ENCODE data around the gene INSIG2.
A peak's percentile ranks its signal among the peaks of the same experiment; 100 is the strongest.

INSIG2 gene

GRCh38 chr2:118088051-118089024, at the start of gene INSIG2:
INSIG2 (plus strand) TSS chr2:118088471; CDS start chr2:118096557, 8,086 bp downstream.
- Histone ChIP-seq H3K36me3 (ENCODE audit: control insufficient read depth, insufficient read depth, low read length) (no peaks in the 10 kb centered on the region), H3K4me1 (ENCODE audit: control insufficient read depth, insufficient read depth, low read length) (no peaks in the 10 kb centered on the region), H3K27me3 (ENCODE audit: control insufficient read depth, insufficient read depth, low read length) (no peaks in the 10 kb centered on the region), H3K9ac (ENCODE audit: low read length) (peak within 1 kb of the TSS; percentile 85), H3K9me3 (ENCODE audit: control insufficient read depth, low read length) (no peaks in the 10 kb centered on the region), H3K4me3 (ENCODE audit: low read length) (peak within 1 kb of the TSS; percentile 54)

DNA sequence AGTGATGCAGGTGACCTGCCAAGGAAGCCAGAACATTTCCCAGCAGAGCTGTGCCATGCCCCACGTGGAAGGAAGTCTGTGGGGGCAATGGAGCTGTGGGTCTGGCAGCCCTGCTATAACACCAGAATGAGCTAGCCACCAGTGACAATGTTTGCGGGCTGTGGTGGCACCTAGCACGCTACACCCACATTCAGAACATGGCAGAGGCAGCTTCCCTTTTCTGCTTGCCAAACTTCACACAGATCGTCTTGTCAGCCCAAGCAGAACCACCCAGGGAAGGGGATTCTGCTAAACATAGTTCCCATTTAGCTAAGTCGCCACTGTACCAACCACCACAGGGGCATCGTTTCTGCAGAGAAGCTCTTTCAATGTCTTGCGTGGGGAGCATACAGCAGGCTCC, 47.4 kb upstream of the INSIG2 start:
- no peaks in the 10 kb centered on the region for H3K9me3 ChIP-seq (ENCODE audit: control insufficient read depth, low read length)
- H3K4me3 ChIP-seq (ENCODE audit: low read length), result no peak overlapping the region
- H3K4me1 ChIP-seq (ENCODE audit: control insufficient read depth, insufficient read depth, low read length), result no peaks in the 10 kb centered on the region
- H3K27me3 ChIP-seq (ENCODE audit: control insufficient read depth, insufficient read depth, low read length), result peaks cover 5% of the 10 kb centered on the region
- H3K9ac ChIP-seq (ENCODE audit: low read length), result no peak overlapping the region
- H3K36me3 ChIP-seq (ENCODE audit: control insufficient read depth, insufficient read depth, low read length), result no peaks in the 10 kb centered on the region

DNA sequence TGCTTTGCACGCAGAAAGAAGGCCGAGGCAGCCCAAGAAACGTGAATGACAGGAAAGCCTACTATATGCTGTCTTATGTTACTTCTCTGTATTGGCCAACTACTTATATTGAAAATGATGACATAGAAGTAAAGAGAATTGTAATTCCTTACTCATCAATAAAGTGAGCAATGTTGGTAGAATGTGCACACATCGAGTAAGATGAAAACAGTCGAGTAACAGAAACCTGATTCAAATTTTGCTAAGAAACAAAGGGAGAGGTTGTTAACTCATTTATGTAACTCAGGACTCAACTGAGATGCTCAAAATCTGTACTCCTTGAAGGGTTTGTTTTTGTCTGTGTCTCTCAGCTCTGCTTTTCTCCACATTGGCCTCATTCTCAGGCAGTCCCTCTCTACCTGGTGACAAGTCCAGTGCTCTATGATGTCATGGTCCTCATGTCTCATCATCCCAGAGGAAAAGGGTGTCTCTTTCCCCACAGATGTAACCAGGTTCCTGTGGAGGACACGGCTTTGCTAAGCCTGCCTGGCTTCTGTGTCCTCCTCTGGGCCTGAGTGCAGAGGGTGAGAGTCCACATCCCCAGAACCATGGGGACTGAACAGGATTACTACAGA, 44.1 kb upstream of the INSIG2 start:
- H3K27me3 ChIP-seq (ENCODE audit: control insufficient read depth, insufficient read depth, low read length), result no peaks in the 10 kb centered on the region
- H3K4me1 ChIP-seq (ENCODE audit: control insufficient read depth, insufficient read depth, low read length), result peaks cover 6% of the 10 kb centered on the region
- no peak overlapping the region for H3K9ac ChIP-seq (ENCODE audit: low read length)
- H3K9me3 ChIP-seq (ENCODE audit: control insufficient read depth, low read length), result no peaks in the 10 kb centered on the region
- H3K4me3 ChIP-seq (ENCODE audit: low read length), result no peak overlapping the region
- H3K36me3 ChIP-seq (ENCODE audit: control insufficient read depth, insufficient read depth, low read length), result no peaks in the 10 kb centered on the region

DNA sequence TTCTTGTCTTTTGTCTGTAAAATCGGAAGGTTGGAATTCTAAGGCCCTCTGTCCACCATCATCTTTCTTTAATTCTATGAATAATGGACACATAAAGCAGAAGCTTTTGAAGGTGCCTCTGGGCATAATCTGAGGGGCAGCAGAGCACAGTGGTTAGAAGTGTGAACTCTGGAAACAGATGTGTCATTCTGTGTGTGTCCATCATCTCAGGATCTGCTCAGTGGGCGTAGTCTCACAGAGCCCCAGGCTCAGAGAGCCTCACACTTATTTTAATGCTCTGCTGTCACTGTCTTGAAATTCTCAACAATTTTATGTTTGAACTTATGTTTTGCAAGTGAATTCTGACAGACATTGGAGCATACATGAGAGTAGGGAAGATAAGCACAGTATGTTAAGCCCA, 43.4 kb upstream of the INSIG2 start:
- Histone ChIP-seq H3K36me3 (ENCODE audit: control insufficient read depth, insufficient read depth, low read length) (no peaks in the 10 kb centered on the region), H3K9me3 (ENCODE audit: control insufficient read depth, low read length) (no peaks in the 10 kb centered on the region), H3K9ac (ENCODE audit: low read length) (no peak overlapping the region), H3K4me3 (ENCODE audit: low read length) (no peak overlapping the region), H3K4me1 (ENCODE audit: control insufficient read depth, insufficient read depth, low read length) (peaks cover 6% of the 10 kb centered on the region), H3K27me3 (ENCODE audit: control insufficient read depth, insufficient read depth, low read length) (peaks cover 5% of the 10 kb centered on the region)

DNA sequence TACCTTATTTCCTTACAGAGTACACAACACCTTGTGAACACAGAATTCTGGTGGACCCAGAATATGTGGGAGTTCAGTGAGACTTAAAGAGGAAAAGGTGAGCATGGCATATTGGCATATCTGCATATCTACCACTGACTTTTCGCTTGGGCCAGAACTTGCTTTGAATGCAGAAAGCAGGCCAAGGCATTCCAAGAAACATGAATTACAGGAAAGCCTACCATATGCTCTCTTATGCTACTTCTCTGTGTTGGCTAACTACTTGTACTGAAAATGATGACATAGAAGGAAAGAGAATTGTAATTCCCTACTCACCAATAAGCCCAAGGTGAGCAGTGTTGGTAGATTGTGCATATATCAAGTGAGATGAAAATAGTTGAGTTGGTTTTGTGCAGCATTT, 43.0 kb upstream of the INSIG2 start:
- Histone ChIP-seq H3K9ac (ENCODE audit: low read length) (no peak overlapping the region), H3K4me3 (ENCODE audit: low read length) (no peak overlapping the region), H3K27me3 (ENCODE audit: control insufficient read depth, insufficient read depth, low read length) (peaks cover 5% of the 10 kb centered on the region), H3K9me3 (ENCODE audit: control insufficient read depth, low read length) (no peaks in the 10 kb centered on the region), H3K4me1 (ENCODE audit: control insufficient read depth, insufficient read depth, low read length) (peaks cover 6% of the 10 kb centered on the region), H3K36me3 (ENCODE audit: control insufficient read depth, insufficient read depth, low read length) (no peaks in the 10 kb centered on the region)

DNA sequence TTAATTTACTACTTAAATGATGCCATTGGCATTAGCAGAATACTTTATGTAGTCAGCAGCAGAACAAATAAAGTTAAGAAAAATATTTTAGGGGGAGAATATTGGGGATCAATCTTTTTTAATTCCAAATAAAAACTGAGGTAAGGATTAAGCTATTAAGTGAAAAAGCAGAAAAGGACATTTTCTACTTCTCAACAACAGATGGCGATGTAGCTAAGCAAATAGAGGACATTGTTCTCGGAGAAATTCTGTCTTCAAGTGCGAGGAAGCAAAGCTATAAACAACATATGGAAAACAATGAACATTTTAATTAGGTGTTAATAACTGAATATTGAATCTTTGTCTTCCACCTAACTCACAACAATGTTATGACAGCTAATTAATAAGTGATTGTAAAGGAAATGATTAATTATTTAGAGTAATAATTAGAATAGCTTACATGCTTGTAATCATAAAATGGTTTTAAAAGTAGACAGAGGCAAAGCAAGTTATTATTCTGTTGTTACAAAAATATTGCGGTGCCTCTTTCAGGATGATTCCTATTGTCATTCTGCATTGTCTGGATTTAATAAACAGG, 41.5 kb upstream of the INSIG2 start:
- H3K9me3 ChIP-seq (ENCODE audit: control insufficient read depth, low read length), result no peaks in the 10 kb centered on the region
- H3K36me3 ChIP-seq (ENCODE audit: control insufficient read depth, insufficient read depth, low read length), result no peaks in the 10 kb centered on the region
- no peak overlapping the region for H3K4me3 ChIP-seq (ENCODE audit: low read length)
- no peak overlapping the region for H3K9ac ChIP-seq (ENCODE audit: low read length)
- H3K27me3 ChIP-seq (ENCODE audit: control insufficient read depth, insufficient read depth, low read length), result peaks cover 15% of the 10 kb centered on the region
- peaks cover 6% of the 10 kb centered on the region for H3K4me1 ChIP-seq (ENCODE audit: control insufficient read depth, insufficient read depth, low read length)

GRCh38 chr2:118047380-118047826, 40.9 kb upstream of the INSIG2 start:
- Histone ChIP-seq H3K9ac (ENCODE audit: low read length) (no peak overlapping the region), H3K4me3 (ENCODE audit: low read length) (no peak overlapping the region), H3K4me1 (ENCODE audit: control insufficient read depth, insufficient read depth, low read length) (peaks cover 6% of the 10 kb centered on the region), H3K27me3 (ENCODE audit: control insufficient read depth, insufficient read depth, low read length) (peaks cover 17% of the 10 kb centered on the region), H3K9me3 (ENCODE audit: control insufficient read depth, low read length) (no peaks in the 10 kb centered on the region), H3K36me3 (ENCODE audit: control insufficient read depth, insufficient read depth, low read length) (no peaks in the 10 kb centered on the region)

DNA sequence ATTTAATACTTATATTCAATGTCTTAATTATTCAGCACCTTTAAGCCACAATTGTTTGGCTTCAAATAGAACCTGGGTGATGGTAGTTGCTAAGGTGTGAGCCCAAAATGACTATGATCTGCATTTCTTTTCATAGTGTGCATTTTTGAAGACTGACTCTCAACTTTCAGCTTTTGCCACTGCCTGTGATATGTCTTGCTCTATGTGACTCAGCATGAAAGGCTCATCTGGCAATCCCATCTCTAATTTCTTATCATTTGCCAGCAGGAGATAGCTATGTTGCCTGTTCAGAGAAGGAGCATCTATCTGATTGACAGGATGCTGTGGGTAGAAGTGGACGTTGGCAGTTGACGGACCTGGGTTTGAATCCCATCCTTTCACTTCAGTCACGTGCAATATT, 39.9 kb upstream of the INSIG2 start:
- Histone ChIP-seq H3K36me3 (ENCODE audit: control insufficient read depth, insufficient read depth, low read length) (no peaks in the 10 kb centered on the region), H3K27me3 (ENCODE audit: control insufficient read depth, insufficient read depth, low read length) (peaks cover 17% of the 10 kb centered on the region), H3K9ac (ENCODE audit: low read length) (no peak overlapping the region), H3K9me3 (ENCODE audit: control insufficient read depth, low read length) (no peaks in the 10 kb centered on the region), H3K4me1 (ENCODE audit: control insufficient read depth, insufficient read depth, low read length) (peaks cover 6% of the 10 kb centered on the region), H3K4me3 (ENCODE audit: low read length) (no peak overlapping the region)

- Histone ChIP-seq H3K4me1 (ENCODE audit: control insufficient read depth, insufficient read depth, low read length) (peaks cover 6% of the 10 kb centered on the region), H3K9ac (ENCODE audit: low read length) (no peak overlapping the region), H3K9me3 (ENCODE audit: control insufficient read depth, low read length) (no peaks in the 10 kb centered on the region), H3K36me3 (ENCODE audit: control insufficient read depth, insufficient read depth, low read length) (no peaks in the 10 kb centered on the region), H3K4me3 (ENCODE audit: low read length) (no peak overlapping the region), H3K27me3 (ENCODE audit: control insufficient read depth, insufficient read depth, low read length) (peaks cover 17% of the 10 kb centered on the region)
Measured at GRCh38 chr2:118049140-118049815, 39.0 kb upstream of the INSIG2 start.

DNA sequence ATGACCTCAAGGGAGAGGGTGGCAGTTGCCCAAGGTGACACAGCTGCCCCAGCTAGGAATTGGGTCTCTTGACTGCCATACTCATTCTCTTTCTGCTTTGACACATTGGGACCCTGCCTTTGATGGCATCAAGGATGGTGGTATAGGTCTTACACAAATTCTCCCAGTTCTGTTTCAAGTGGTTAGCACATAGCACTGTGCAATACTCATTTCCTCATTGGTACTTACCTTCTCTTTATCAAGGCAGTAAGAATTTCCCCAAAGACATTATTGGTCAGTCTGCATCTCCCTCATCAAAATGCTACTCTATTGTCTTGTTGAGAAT, 38.5 kb upstream of the INSIG2 start:
- peaks cover 17% of the 10 kb centered on the region for H3K27me3 ChIP-seq (ENCODE audit: control insufficient read depth, insufficient read depth, low read length)
- H3K4me1 ChIP-seq (ENCODE audit: control insufficient read depth, insufficient read depth, low read length), result peaks cover 6% of the 10 kb centered on the region
- no peak overlapping the region for H3K9ac ChIP-seq (ENCODE audit: low read length)
- H3K9me3 ChIP-seq (ENCODE audit: control insufficient read depth, low read length), result no peaks in the 10 kb centered on the region
- no peaks in the 10 kb centered on the region for H3K36me3 ChIP-seq (ENCODE audit: control insufficient read depth, insufficient read depth, low read length)
- no peak overlapping the region for H3K4me3 ChIP-seq (ENCODE audit: low read length)

GRCh38 chr2:118050386-118050785, 37.9 kb upstream of the INSIG2 start:
- Histone ChIP-seq H3K4me1 (ENCODE audit: control insufficient read depth, insufficient read depth, low read length) (peaks cover 6% of the 10 kb centered on the region), H3K4me3 (ENCODE audit: low read length) (no peak overlapping the region), H3K9ac (ENCODE audit: low read length) (no peak overlapping the region), H3K27me3 (ENCODE audit: control insufficient read depth, insufficient read depth, low read length) (peaks cover 17% of the 10 kb centered on the region), H3K9me3 (ENCODE audit: control insufficient read depth, low read length) (no peaks in the 10 kb centered on the region), H3K36me3 (ENCODE audit: control insufficient read depth, insufficient read depth, low read length) (no peaks in the 10 kb centered on the region)

- peaks cover 17% of the 10 kb centered on the region for H3K27me3 ChIP-seq (ENCODE audit: control insufficient read depth, insufficient read depth, low read length)
- peaks cover 6% of the 10 kb centered on the region for H3K4me1 ChIP-seq (ENCODE audit: control insufficient read depth, insufficient read depth, low read length)
- H3K4me3 ChIP-seq (ENCODE audit: low read length), result no peak overlapping the region
- no peaks in the 10 kb centered on the region for H3K9me3 ChIP-seq (ENCODE audit: control insufficient read depth, low read length)
- H3K9ac ChIP-seq (ENCODE audit: low read length), result no peak overlapping the region
- H3K36me3 ChIP-seq (ENCODE audit: control insufficient read depth, insufficient read depth, low read length), result no peaks in the 10 kb centered on the region
Measured at GRCh38 chr2:118050974-118051373, 37.3 kb upstream of the INSIG2 start.

All from mucosa of stomach (tissue), 1 donor.